HuH-7.5 (cell line): ENCODE results near the gene CD8B.
"Not testable (repeated sequence)": the region's sequence is repeated elsewhere in the genome, so short reads cannot be mapped to it uniquely, and the experiment has no call there.

Experiments used
- DNase-seq: peaks from one replicate; pipeline ENCODE4 v3.0.0; 2011; ENCODE audit warnings: low spot score

CD8B gene

DNA sequence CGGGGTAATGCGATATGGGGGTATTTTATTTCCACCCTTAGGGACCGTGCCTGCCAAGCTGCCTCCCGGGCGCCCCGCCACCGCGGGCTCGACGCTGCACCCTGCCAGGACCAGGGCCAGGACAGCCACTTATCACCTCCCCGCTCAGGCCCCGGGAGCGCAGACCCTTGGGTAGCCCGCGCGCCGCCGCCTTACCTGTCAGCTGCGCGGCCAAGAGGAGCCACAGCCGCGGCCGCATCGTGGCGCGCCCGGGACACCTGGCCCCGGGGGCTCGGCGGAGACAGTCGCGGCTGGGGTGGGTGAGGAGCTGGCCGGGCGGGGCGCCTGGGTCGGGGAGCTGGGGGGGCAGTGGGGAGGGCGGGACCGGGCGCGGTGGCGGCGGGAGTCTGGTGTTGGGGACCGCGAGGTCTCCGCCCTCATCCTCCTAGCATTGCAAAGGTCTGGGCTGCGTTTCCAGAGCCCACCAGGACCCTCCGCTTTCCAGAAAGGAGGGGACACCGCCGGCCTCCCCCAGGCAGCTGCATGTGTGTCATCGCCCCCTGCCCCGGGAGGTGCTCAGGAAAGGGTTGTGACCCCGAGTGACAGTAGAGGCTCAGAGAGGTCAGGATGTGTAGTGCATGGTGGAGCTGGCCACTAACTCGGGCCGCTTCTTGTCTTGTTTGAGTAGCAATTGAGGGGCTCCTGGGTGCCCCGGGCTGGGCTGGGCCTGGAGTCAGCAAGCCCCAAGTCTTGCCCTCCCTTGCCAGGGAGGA lies at the start of gene CD8B:
Gene CD8B (minus strand): TSS at position 259 of the 752 bp plus-strand sequence. CDS start 21 bp downstream, at position 238.
- DNase-seq = not testable (repeated sequence)

DNA sequence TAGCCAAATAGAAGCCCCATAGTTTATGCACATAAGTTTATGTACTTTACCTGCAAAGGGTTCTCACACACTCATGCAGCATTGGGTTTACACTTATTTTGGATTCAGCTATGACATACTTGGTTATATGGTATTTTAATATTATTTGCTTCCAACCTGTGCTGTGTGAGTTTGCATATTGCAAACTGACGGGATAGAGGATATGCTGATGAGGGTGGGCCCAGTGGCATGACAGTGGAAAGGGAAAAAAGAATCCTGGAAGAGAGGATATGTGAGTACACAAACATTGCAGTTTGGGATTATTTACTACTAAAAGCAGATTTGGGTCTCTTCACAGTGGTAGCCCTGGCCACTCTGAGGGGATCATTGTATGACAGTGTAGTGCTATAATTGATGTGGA lies 44.2 kb upstream of the CD8B start:
- DNase-seq = not testable (repeated sequence)

DNA sequence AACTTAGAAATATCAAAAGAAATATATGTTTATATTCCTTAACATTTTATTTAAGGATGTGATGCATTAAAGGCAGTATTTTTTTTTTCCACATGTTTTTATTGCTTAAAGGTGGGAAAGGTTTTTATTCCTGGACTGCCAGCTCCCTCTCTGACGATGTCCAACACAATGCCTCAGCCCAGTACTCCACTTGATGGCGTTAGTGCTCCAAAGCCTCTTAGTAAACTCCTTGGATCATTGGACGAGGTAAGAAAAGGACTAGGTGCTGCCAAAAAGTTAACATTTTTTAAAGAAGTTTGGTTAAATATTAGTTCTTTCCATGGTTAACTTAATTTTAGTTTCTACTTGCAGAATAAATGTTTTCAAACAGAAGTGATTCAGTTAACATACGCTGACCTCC lies 39.0 kb upstream of the CD8B start:
- DNase-seq = not testable (repeated sequence)

DNA sequence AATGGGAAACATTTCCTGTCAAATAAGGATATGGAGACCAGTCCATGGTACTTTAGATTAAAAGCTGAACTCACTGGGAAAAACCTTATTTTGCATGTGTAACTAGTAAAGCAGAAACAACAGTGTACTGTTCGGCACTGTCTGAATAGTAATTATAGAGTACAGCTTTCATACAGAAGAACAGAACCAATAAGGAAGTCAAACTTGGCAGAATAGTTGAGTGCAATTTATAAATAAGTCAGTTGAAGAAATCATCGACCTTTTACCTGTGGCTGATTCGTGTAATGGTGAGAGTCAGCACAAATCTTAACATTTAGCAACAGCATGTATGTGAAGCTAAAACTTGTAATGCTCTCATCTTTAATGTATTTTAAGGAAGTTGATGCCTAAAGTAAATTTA lies 24.3 kb upstream of the CD8B start:
- DNase-seq = not testable (repeated sequence)

DNA sequence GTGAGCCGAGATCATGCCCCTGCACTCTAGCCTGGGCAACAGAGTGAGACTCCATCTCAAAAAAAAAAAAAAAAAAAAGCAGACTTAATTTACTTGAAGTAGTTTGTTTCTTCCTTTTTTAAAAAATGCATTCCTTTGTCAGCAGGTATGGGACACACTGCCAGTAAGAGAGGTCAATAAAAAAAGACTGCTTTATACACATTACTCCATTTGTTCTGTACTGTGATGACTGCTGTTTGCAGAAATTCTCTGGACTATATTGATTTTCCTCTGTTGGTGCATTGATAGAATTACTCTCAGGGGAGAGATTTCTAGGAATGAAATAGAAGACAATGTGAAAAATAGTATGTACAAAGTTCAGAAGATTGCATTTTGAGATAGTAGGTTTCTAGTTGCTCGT lies 21.2 kb upstream of the CD8B start:
- not testable (repeated sequence) for DNase-seq

DNA sequence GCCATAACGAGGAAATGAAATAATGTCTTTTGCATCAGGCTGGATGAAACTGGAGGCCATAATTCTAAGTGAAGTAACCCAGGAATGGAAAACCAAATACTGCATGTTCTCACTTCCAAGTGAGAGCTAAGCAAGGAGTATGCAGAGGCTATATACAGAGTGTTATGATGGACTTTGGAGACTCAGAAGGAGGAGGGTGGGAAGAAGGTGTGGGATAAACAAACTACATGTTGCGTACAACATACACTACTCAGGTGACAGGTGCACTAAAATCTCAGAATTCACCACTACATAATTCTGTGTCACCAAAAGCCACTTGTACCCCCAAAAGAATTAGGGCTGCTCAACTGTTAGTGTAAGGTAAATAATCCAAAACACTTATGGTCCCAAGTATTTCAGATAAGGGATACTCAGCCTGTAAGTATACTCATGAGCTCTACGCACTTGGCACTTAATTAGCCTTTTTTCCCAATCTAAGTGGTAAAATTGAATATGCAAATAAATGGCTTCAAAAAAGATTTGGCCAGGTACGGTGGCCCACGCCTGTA lies 20.5 kb upstream of the CD8B start:
- DNase-seq = not testable (repeated sequence)

GRCh38 chr2:86878986-86879385 lies 17.3 kb upstream of the CD8B start:
- not testable (repeated sequence) for DNase-seq

GRCh38 chr2:86870941-86871340 lies 9.3 kb upstream of the CD8B start:
- DNase-seq = not testable (repeated sequence)

DNA sequence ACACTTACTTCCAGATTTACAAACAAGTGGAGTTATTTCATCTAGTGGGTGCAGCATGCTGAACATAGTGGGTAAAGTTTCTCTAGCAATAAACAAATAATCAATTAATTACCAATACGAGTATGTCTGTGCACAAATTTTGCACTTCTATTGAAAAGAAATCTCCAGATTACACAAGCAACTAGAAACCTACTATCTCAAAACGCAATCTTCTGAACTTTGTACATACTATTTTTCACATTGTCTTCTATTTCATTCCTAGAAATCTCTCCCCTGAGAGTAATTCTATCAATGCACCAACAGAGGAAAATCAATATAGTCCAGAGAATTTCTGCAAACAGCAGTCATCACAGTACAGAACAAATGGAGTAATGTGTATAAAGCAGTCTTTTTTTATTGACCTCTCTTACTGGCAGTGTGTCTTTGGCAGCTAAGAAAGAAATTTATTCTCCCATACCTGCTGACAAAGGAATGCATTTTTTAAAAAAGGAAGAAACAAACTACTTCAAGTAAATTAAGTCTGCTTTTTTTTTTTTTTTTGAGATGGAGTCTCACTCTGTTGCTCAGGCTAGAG lies 7.3 kb upstream of the CD8B start:
- not testable (repeated sequence) for DNase-seq

- DNase-seq = not testable (repeated sequence)
Measured at GRCh38 chr2:86862380-86862703, 656 bp upstream of the CD8B start.

- peak; percentile 12 for DNase-seq
Measured at GRCh38 chr2:86861175-86861574, 511 bp downstream of the CD8B start.

- DNase-seq = not testable (repeated sequence)
Measured at GRCh38 chr2:86860573-86860972, 1.1 kb downstream of the CD8B start.

DNA sequence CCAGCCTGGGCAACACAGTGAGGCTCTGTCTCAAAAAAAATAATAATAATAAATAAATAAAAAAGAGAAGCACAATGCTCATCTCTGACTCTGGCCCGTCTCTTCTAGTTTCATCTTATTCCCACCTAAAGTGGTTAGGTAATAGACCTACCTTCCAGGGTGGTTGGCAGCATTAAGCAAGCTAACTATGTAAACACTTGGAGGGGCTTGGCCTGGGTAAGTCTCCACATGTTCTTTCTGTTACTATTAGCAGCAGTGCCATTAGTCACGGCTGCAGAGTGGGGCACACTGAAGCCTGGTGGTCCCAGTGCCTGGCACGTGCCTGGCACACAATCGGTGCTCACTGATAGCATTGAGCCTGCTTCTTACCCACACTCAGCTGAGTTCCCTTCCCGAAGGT lies 4.0 kb downstream of the CD8B start:
- DNase-seq = not testable (repeated sequence)

GRCh38 chr2:86856498-86856897 lies 5.2 kb downstream of the CD8B start:
- DNase-seq = not testable (repeated sequence)

GRCh38 chr2:86855981-86856380 lies 5.7 kb downstream of the CD8B start:
- not testable (repeated sequence) for DNase-seq

GRCh38 chr2:86851581-86851980 lies 10.1 kb downstream of the CD8B start:
- not testable (repeated sequence) for DNase-seq

DNA sequence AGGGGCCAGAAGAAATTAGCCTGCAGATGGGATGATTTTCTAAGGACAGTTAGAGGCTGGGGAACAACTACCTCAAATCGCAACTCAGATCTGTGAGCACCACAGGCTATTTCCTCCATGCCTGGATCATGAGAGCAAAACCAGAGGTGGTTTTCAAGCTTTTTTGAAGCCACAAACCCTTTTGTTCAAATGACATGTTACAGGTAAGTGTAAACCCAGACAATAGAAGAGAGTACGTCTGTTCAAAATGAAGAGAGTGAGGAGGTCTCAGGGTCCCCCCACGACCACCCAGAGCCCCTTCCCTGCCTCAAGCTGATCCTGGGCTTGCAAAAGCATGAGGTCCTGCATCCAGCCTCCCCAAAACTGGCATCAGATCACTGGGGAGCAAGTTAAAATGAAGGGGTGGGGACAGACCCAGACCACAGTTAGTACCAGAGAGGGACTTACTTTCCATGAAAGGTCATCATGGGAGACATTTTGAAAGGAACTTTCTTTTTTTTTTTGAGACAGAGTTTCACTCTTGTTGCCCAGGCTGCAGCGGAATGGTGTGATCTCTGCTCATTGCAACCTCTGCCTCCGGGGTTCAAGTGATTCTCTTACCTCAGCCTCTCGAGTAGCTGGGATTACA lies 19.0 kb downstream of the CD8B start:
- not testable (repeated sequence) for DNase-seq

DNA sequence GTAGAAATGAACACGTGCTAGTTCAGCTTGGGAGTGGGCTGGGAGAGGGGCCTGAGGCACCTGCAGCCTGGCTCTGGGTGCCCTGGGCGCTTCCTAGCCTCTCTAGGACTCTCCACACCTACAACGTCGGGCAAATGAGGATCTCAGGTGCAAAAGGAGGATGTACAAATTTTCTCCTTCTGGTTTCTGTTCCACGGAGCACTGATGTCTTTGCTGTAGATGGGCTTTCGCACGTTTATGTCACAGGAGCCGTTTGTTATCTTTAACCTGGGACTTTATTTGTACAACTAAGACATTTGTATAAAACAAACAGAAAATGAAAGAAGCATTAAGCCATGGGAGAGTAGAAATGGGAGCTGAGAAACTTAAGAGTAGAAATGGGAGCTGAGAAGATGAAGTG lies 20.4 kb downstream of the CD8B start:
- DNase-seq = not testable (repeated sequence)

DNA sequence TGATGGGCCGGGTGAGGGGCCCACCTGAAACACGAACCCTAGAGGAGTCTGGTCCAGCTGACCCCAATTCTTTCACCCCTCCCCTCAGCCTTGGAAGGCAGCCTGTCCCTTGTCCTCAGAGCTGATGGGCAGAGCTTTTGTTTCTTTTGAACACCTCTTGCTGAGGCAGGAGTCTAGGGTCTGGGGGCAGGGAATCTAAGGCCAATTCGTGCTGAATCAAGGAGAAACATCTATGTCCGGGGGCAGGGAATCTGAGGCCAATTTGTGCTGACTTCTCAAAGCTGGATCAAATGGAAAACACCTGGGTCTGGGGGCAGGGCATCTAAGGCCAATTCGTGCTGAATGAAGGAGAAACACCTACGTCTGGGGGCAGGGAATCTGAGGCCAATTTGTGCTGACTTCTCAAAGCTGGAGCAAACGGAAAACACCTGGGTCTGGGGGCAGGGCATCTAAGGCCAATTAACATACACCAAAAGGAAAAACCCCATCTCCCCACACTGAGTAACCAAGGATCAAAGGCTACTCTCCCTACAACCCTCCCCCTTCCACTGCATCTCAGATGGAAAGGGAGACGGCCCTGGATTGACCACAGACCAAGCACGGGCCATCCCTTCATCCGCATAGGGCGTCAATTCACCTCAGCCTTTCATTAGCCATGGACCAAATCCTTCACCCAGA lies 21.7 kb downstream of the CD8B start:
- not testable (repeated sequence) for DNase-seq

DNA sequence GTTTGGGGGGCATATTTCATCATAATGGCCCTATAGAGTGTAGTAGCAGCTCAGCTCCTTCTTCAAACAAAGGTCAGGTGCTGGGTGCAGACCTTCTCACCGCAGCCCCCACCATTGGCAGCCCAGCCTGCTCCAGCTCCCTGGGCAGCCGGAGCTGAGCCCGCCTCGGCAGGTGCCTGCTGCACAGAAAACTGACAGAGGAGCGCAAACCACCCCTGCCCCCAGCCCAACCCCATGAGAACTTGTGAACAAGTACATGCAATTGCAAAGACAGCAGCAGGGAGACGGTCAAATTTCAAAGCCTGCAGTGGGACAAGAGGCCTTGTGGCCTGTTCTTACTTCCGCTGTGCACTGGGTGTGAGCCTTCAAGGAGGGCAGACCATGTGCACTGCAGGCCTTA lies 22.2 kb downstream of the CD8B start:
- DNase-seq = not testable (repeated sequence)

- DNase-seq = not testable (repeated sequence)
Measured at GRCh38 chr2:86837714-86838113, 24.0 kb downstream of the CD8B start.
